ENCODE data around the gene CALCR. TPM values are rescaled to one million over a fixed set of nuclear protein-coding genes. Genes with fewer than 3 reads are reported as not detected.

CALCR gene
- total and polyA plus RNA-seq, 9 of the 15 experiments (the other 6 are each of a cell fraction or from before 2014, with no cell fraction given): 0.04 to 0.14 (median 0.09) TPM; not detected in 3

DNA sequence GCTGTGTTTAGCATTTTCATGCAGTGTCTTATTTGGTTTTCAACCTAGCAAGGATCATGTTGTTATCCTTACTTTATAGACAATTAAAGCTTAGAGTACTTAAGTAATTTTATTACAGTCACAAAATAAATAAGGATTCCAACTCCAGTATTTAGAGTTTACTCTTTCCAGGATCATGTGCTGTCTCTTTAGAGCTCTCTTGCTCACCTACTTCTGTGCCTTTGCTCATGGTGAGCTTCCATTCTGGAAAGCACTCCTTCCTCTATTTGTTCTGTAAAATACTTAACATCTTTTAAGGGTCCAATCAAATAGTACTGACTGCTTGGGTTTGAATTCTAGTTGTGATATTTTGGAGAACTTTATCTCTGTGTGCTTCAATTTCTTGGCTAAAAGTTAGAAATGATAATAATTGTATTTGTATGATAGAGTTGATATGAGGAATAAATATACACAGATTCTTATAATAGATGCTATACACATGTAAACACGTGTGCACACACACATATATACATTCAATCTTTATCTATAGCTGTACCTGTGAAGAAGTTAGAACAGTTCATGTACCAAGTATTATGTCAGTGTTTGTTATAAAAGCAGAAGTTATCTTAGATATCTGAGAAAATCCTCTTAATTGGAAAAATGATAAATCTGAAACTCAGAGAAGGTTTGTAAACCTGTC lies 18.2 kb upstream of the CALCR start (continued):
- TF ChIP-seq, protein P1, sequence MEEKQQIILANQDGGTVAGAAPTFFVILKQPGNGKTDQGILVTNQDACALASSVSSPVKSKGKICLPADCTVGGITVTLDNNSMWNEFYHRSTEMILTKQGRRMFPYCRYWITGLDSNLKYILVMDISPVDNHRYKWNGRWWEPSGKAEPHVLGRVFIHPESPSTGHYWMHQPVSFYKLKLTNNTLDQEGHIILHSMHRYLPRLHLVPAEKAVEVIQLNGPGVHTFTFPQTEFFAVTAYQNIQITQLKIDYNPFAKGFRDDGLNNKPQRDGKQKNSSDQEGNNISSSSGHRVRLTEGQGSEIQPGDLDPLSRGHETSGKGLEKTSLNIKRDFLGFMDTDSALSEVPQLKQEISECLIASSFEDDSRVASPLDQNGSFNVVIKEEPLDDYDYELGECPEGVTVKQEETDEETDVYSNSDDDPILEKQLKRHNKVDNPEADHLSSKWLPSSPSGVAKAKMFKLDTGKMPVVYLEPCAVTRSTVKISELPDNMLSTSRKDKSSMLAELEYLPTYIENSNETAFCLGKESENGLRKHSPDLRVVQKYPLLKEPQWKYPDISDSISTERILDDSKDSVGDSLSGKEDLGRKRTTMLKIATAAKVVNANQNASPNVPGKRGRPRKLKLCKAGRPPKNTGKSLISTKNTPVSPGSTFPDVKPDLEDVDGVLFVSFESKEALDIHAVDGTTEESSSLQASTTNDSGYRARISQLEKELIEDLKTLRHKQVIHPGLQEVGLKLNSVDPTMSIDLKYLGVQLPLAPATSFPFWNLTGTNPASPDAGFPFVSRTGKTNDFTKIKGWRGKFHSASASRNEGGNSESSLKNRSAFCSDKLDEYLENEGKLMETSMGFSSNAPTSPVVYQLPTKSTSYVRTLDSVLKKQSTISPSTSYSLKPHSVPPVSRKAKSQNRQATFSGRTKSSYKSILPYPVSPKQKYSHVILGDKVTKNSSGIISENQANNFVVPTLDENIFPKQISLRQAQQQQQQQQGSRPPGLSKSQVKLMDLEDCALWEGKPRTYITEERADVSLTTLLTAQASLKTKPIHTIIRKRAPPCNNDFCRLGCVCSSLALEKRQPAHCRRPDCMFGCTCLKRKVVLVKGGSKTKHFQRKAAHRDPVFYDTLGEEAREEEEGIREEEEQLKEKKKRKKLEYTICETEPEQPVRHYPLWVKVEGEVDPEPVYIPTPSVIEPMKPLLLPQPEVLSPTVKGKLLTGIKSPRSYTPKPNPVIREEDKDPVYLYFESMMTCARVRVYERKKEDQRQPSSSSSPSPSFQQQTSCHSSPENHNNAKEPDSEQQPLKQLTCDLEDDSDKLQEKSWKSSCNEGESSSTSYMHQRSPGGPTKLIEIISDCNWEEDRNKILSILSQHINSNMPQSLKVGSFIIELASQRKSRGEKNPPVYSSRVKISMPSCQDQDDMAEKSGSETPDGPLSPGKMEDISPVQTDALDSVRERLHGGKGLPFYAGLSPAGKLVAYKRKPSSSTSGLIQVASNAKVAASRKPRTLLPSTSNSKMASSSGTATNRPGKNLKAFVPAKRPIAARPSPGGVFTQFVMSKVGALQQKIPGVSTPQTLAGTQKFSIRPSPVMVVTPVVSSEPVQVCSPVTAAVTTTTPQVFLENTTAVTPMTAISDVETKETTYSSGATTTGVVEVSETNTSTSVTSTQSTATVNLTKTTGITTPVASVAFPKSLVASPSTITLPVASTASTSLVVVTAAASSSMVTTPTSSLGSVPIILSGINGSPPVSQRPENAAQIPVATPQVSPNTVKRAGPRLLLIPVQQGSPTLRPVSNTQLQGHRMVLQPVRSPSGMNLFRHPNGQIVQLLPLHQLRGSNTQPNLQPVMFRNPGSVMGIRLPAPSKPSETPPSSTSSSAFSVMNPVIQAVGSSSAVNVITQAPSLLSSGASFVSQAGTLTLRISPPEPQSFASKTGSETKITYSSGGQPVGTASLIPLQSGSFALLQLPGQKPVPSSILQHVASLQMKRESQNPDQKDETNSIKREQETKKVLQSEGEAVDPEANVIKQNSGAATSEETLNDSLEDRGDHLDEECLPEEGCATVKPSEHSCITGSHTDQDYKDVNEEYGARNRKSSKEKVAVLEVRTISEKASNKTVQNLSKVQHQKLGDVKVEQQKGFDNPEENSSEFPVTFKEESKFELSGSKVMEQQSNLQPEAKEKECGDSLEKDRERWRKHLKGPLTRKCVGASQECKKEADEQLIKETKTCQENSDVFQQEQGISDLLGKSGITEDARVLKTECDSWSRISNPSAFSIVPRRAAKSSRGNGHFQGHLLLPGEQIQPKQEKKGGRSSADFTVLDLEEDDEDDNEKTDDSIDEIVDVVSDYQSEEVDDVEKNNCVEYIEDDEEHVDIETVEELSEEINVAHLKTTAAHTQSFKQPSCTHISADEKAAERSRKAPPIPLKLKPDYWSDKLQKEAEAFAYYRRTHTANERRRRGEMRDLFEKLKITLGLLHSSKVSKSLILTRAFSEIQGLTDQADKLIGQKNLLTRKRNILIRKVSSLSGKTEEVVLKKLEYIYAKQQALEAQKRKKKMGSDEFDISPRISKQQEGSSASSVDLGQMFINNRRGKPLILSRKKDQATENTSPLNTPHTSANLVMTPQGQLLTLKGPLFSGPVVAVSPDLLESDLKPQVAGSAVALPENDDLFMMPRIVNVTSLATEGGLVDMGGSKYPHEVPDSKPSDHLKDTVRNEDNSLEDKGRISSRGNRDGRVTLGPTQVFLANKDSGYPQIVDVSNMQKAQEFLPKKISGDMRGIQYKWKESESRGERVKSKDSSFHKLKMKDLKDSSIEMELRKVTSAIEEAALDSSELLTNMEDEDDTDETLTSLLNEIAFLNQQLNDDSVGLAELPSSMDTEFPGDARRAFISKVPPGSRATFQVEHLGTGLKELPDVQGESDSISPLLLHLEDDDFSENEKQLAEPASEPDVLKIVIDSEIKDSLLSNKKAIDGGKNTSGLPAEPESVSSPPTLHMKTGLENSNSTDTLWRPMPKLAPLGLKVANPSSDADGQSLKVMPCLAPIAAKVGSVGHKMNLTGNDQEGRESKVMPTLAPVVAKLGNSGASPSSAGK (IDR thresholded peaks at IDR 0.05): peak; percentile 53
- 0 out of 2 replicates have a peak, but pooled peaks have one; percentile 17 for TF ChIP-seq L3MBTL2 (IDR thresholded peaks at IDR 0.05)

All from K562 (cell line).